Small intestine (tissue), 7 donors: ENCODE data around the gene RAB40B. TPM values are rescaled to one million over a fixed set of nuclear protein-coding genes. Genes with fewer than 3 reads are reported as not detected.

Source experiments
- DNase-seq, 2 donors: peaks; one replicate each; pipeline versions ENCODE4 v3.0.0 to v3.0.0-alpha.2; 2013
- FAIRE-seq: peaks from 2 replicates; lab custom pipeline; 2012; peaks lifted over from hg19 to GRCh38; lab: Jason Lieb, UNC
- H3K27ac ChIP-seq, 3 donors: one replicate each; pipeline ENCODE4 v1.5.1; 2013; ENCODE audit warnings: low read length in 2 of 3, mild to moderate bottlenecking in 2 of 3, control low read depth in 1 of 3, inconsistent platforms in 1 of 3, low read depth in 1 of 3, moderate library complexity in 1 of 3
- H3K27me3 ChIP-seq, 3 donors: one replicate each; pipeline ENCODE4 v1.6.1; 2013; ENCODE audit warnings: low read length in 3 of 3, inconsistent platforms in 1 of 3; ENCODE audit not compliant: control insufficient read depth in 3 of 3, insufficient read depth in 3 of 3
- H3K36me3 ChIP-seq, 3 donors: one replicate each; pipeline ENCODE4 v1.6.1; 2013; ENCODE audit warnings: low read length in 3 of 3, inconsistent platforms in 1 of 3, low read depth in 1 of 3, mild to moderate bottlenecking in 1 of 3, moderate library complexity in 1 of 3; ENCODE audit not compliant: control insufficient read depth in 3 of 3, insufficient read depth in 2 of 3
- H3K4me1 ChIP-seq, 3 donors: one replicate each; pipeline ENCODE4 v1.6.1; 2013; ENCODE audit warnings: low read length in 2 of 3, inconsistent platforms in 1 of 3, low read depth in 1 of 3, mild to moderate bottlenecking in 1 of 3, moderate library complexity in 1 of 3; ENCODE audit not compliant: control insufficient read depth in 3 of 3, insufficient read depth in 2 of 3
- H3K4me3 ChIP-seq, 3 donors: one replicate each; pipeline ENCODE4 v1.5.1; 2013; ENCODE audit warnings: low read length in 3 of 3, control low read depth in 1 of 3, inconsistent platforms in 1 of 3, low read depth in 1 of 3, mild to moderate bottlenecking in 1 of 3, moderate library complexity in 1 of 3
- H3K9me3 ChIP-seq, 2 donors: one replicate each; pipeline ENCODE4 v1.6.1; 2013; ENCODE audit warnings: low read depth in 1 of 2, low read length in 1 of 2; ENCODE audit not compliant: control insufficient read depth in 2 of 2, insufficient read depth in 1 of 2
- WGBS, 3 donors: extraction: QIAGEN DNeasy Blood & Tissue Kit; methylation state at CpG; one replicate each; pipeline ENCODE4 v1.1.7; 2013; 5-methylcytosine and 5-hydroxymethylcytosine counted together
- polyA plus RNA-seq, 4 donors: library from polyadenylated mRNA; stranded (reverse) in 3 of 4; unstranded in 1 of 4; fragments of 200-250 nt in 3 of 4; fragments of 120-200 nt in 1 of 4; gene quantifications; one replicate each; pipeline versions ENCODE4 v1.2.1 to v1.2.3, GENCODE V29; 2013
- donor health status: healthy with polysubstance abuse.
- donor health status: control.
- donor health status: control.
- donor health status: Bipolar disorder and iron deficiency.
- donor health status: healthy.

Gene RAB40B
- polyA plus RNA-seq, 4 donors = 8.1 to 24.5 (median 13.9) TPM

DNA sequence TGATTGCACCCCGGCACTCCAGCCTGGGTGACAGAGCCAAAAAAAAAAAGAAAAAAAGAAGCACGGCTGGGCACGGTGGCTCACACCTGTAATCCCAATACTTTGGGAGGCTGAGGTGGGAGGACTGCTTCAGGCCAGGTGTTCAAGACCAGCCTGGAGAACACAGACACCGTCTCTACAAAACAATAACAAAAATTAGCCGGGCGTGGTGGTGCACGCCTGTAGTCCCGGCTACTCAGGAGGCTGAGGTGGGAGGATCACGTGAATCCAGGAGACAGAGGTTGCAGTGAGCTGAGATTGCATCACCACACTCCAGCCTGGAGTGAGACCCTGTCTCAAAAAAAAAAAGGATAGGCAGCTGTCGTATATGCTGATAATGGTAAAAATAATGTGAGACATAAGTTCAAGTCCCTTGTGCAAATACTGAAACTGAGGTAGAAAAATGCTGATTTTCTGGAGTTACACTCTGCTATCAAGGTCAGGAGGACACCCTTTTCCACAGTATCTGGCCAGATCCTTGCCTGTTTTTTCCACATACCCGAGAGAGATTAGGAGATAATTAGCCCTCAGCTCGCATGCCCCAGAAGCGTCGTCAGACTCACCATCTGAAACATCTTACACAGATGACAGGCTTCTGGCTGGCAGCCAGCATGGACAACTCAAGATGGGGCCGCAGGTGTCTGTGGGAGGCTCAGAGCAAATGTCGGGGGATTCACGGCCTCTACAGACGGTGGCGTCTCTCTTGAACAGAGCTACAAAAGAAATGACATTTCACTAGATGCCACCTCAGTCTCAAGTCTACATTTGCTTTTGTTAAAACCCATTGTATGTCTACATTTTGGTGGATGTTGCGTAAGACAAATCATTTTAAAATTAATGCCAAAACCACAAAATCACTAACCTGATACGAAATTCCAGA lies 87.1 kb downstream of the RAB40B start:
- FAIRE-seq (no peak), DNase-seq (no peak)
- Histone ChIP-seq H3K4me3 (no peak overlapping the region), H3K4me1 (no peaks in the 10 kb centered on the region), H3K27ac (no peak overlapping the region), H3K27me3 (no peaks in the 10 kb centered on the region), H3K9me3 (no peaks in the 10 kb centered on the region), H3K36me3 (peaks cover 8 to 64% (median 16%) of the 10 kb centered on the region in 3 donors)
- 79 to 85% (median 83%) methylated on average over 21 of the region's 21 CpGs for WGBS, 3 donors

DNA sequence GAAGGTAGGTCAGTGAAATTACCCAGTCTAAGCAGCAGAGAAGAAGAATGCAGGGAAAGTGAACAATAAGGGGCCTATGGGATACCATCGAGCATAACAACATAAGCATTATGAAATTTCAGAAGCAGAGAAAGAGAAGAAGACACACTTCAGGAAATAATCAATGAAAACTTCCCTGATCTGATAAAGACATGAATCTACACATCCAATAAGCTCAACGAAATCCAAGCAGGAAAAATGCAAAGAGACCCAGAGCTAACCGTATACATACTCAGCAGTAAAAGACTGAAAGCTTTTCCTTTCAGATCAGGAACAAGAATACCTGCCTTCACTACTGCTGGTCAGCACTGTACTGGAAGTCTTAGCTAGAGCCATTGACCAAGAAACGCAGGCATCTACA lies 88.8 kb downstream of the RAB40B start:
- FAIRE-seq (no peak), DNase-seq (no peak)
- H3K27me3 ChIP-seq = no peaks in the 10 kb centered on the region
- no peaks in the 10 kb centered on the region for H3K4me1 ChIP-seq
- H3K27ac ChIP-seq = no peak overlapping the region
- peaks cover 1 to 60% (median 8%) of the 10 kb centered on the region in 3 donors for H3K36me3 ChIP-seq
- H3K9me3 ChIP-seq = no peaks in the 10 kb centered on the region
- WGBS, 3 donors = 86 to 91% (median 91%) methylated on average over 4 of the region's 4 CpGs
- no peak overlapping the region for H3K4me3 ChIP-seq

DNA sequence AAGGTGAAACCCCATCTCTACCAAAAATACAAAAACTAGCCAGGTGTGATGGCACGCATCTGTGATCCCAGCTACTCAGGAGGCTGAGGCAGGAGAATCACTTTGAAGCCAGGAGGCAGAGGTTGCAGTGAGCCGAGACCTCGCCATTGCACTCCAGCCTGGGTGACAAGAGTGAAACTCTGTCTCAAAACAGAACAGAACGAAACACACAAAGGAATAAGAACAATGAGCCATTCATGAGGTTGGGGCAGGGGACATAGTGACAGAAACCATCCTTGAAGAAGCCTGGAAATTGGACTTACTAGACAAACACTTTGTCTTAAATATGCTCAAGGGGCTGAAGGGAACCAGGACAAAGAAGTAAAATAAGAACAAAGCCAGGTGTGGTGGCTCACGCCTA lies 89.7 kb downstream of the RAB40B start:
- H3K27me3 ChIP-seq = no peaks in the 10 kb centered on the region
- WGBS, 3 donors = 67 to 85% (median 81%) methylated on average over 5 of the region's 5 CpGs
- no peaks in the 10 kb centered on the region for H3K9me3 ChIP-seq
- no peak overlapping the region for H3K27ac ChIP-seq
- FAIRE-seq = no peak
- no peak for DNase-seq
- peaks cover 1 to 62% (median 10%) of the 10 kb centered on the region in 3 donors for H3K36me3 ChIP-seq
- no peak overlapping the region for H3K4me3 ChIP-seq
- H3K4me1 ChIP-seq = no peaks in the 10 kb centered on the region

GRCh38 chr17:82605939-82606600 lies 92.4 kb downstream of the RAB40B start:
- Histone ChIP-seq H3K4me3 (no peak overlapping the region), H3K4me1 (no peaks in the 10 kb centered on the region), H3K27ac (no peak overlapping the region), H3K27me3 (no peaks in the 10 kb centered on the region), H3K9me3 (no peaks in the 10 kb centered on the region), H3K36me3 (peaks cover 11 to 74% (median 14%) of the 10 kb centered on the region in 3 donors)
- DNase-seq (no peak), FAIRE-seq (no peak)
- 87 to 90% (median 89%) methylated on average over 16 of the region's 16 CpGs for WGBS, 3 donors

Other genes starting within 250 kb of the RAB40B start
- 10 to 100 TPM; 37.6 to 57.8 (median 41.2) TPM for gene CYBC1, start 247.9 kb downstream of the RAB40B start, polyA plus RNA-seq
- gene NARF, start 240.0 kb downstream of the RAB40B start, polyA plus RNA-seq = 10 to 100 TPM; 39.2 to 87.0 (median 49.9) TPM
- gene FOXK2, start 179.0 kb downstream of the RAB40B start, polyA plus RNA-seq = 10 to 100 TPM; 11.6 to 25.9 (median 18.0) TPM
- gene WDR45B, start 50.3 kb downstream of the RAB40B start, polyA plus RNA-seq = 10 to 100 TPM; 60.4 to 69.7 (median 66.3) TPM
- gene FN3KRP, start 18.0 kb upstream of the RAB40B start, polyA plus RNA-seq = 10 to 100 TPM; 20.3 to 50.0 (median 26.5) TPM
- 100 to 1,000 TPM in 1 of 4 donors, 10 to 100 TPM in 3; 17.9 to 261 (median 23.5) TPM for gene FN3K, start 36.9 kb upstream of the RAB40B start, polyA plus RNA-seq
- gene TBCD, start 53.4 kb upstream of the RAB40B start, polyA plus RNA-seq = 10 to 100 TPM; 38.7 to 83.7 (median 67.3) TPM
- under 1 TPM in 3 of 4 donors, not detected in 1; 0.04 to 0.27 (median 0.10) TPM for gene ZNF750, start 141.3 kb upstream of the RAB40B start, polyA plus RNA-seq